ENCODE measurements around the gene TPRN. TPM values are rescaled to one million over a fixed set of nuclear protein-coding genes. Genes with fewer than 3 reads are reported as not detected.

The TPRN gene
- total RNA-seq, 3 donors from 2014 or later, result 73.8 to 170 (median 122) TPM

GRCh38 chr9:137229903-137230704, 29.6 kb upstream of the TPRN start:
- intact Hi-C loops (cut with DNase I, micrococcal nuclease), result no loop called here
- TF ChIP-seq CTCF (IDR thresholded peaks at IDR 0.05), result no peak
- peak; percentile 6 for ATAC-seq
- Histone ChIP-seq H3K4me3 (no peak overlapping the region), H3K9me3 (no peaks in the 10 kb centered on the region), H3K36me3 (ENCODE audit: low read depth) (no peaks in the 10 kb centered on the region), H3K4me1 (ENCODE audit: low read depth) (peaks cover 24% of the 10 kb centered on the region)
- peak in 1 of 3 donors; percentile 19 for DNase-seq

- no peak overlapping the region for H3K4me3 ChIP-seq
- no peak for DNase-seq
- intact Hi-C loops (cut with DNase I, micrococcal nuclease), result no loop called here
- no peaks in the 10 kb centered on the region for H3K36me3 ChIP-seq (ENCODE audit: low read depth)
- TF ChIP-seq CTCF (IDR thresholded peaks at IDR 0.05), result no peak
- no peaks in the 10 kb centered on the region for H3K9me3 ChIP-seq
- H3K4me1 ChIP-seq (ENCODE audit: low read depth), result peaks cover 25% of the 10 kb centered on the region
- ATAC-seq, result no peak
Observed at GRCh38 chr9:137228968-137229896, 28.7 kb upstream of the TPRN start.

GRCh38 chr9:137228506-137228967, 28.0 kb upstream of the TPRN start:
- Histone ChIP-seq H3K9me3 (no peaks in the 10 kb centered on the region), H3K4me1 (ENCODE audit: low read depth) (peaks cover 29% of the 10 kb centered on the region), H3K4me3 (no peak overlapping the region), H3K36me3 (ENCODE audit: low read depth) (no peaks in the 10 kb centered on the region)
- ATAC-seq (no peak), DNase-seq (no peak)
- TF ChIP-seq CTCF (IDR thresholded peaks at IDR 0.05), result no peak
- intact Hi-C loops (cut with DNase I, micrococcal nuclease), result no loop called here

GRCh38 chr9:137227853-137228505, 27.4 kb upstream of the TPRN start:
- no peak for TF ChIP-seq CTCF (IDR thresholded peaks at IDR 0.05)
- Histone ChIP-seq H3K4me1 (ENCODE audit: low read depth) (peaks cover 31% of the 10 kb centered on the region), H3K4me3 (no peak overlapping the region), H3K9me3 (no peaks in the 10 kb centered on the region), H3K36me3 (ENCODE audit: low read depth) (no peaks in the 10 kb centered on the region)
- ATAC-seq, result no peak
- intact Hi-C loops (cut with DNase I, micrococcal nuclease), result no loop called here
- DNase-seq, result no peak

- Histone ChIP-seq H3K9me3 (no peaks in the 10 kb centered on the region), H3K36me3 (ENCODE audit: low read depth) (no peaks in the 10 kb centered on the region), H3K4me1 (ENCODE audit: low read depth) (peaks cover 38% of the 10 kb centered on the region), H3K4me3 (no peak within 1 kb of the TSS)
- DNase-seq, result peak; percentile 85 to 91 (median 88)
- peak; percentile 57 for ATAC-seq
- intact Hi-C loops (cut with DNase I, micrococcal nuclease), result no loop called here
- peak; percentile 74 for TF ChIP-seq CTCF (IDR thresholded peaks at IDR 0.05)
Observed at GRCh38 chr9:137227054-137227852, 26.7 kb upstream of the TPRN start, which contains the start of gene RNF224. RNF224 (plus strand) TSS chr9:137227502; CDS start chr9:137228336, 834 bp downstream.
